Trophoblast cell (in vitro differentiated cells and primary cell): ENCODE data around the gene AP1G2.
A peak's percentile ranks its signal among the peaks of the same experiment; 100 is the strongest.

Source experiments
- DNase-seq, 2 donors: peaks; one replicate each; pipeline ENCODE4 v3.0.0-alpha.2; 2016
- H2AFZ ChIP-seq: 2 replicates; pipeline ENCODE4 v1.6.1; 2013; ENCODE audit warnings: low read length, moderate library complexity, mild to moderate bottlenecking; ENCODE audit not compliant: insufficient read depth, poor library complexity
- H2AK5ac ChIP-seq: 2 replicates; pipeline ENCODE4 v1.6.1; 2013; ENCODE audit warnings: mild to moderate bottlenecking, low read length
- H2BK120ac ChIP-seq: 2 replicates; pipeline ENCODE4 v1.6.1; 2013; ENCODE audit warnings: low read length, mild to moderate bottlenecking, moderate library complexity; ENCODE audit not compliant: insufficient read depth, poor library complexity
- H2BK12ac ChIP-seq: 2 replicates; pipeline ENCODE4 v1.6.1; 2013; ENCODE audit warnings: mild to moderate bottlenecking, low read length, moderate library complexity
- H2BK5ac ChIP-seq: 2 replicates; pipeline ENCODE4 v1.6.1; 2013; ENCODE audit warnings: low read length, low read depth, moderate library complexity, mild to moderate bottlenecking; ENCODE audit not compliant: poor library complexity
- H3K14ac ChIP-seq: 2 replicates; pipeline ENCODE4 v1.6.1; 2013; ENCODE audit warnings: mild to moderate bottlenecking, low read length
- H3K18ac ChIP-seq: 2 replicates; pipeline ENCODE4 v1.6.1; 2013; ENCODE audit warnings: mild to moderate bottlenecking, low read length
- H3K23ac ChIP-seq: 2 replicates; pipeline ENCODE4 v1.6.1; 2013; ENCODE audit warnings: low read length
- H3K27ac ChIP-seq: 2 replicates; pipeline ENCODE4 v1.5.1; 2013; ENCODE audit warnings: low read depth, mild to moderate bottlenecking, inconsistent platforms, low read length, moderate library complexity
- H3K27me3 ChIP-seq: 2 replicates; pipeline ENCODE4 v1.6.1; 2013; ENCODE audit warnings: inconsistent platforms, mild to moderate bottlenecking, low read length, moderate library complexity; ENCODE audit not compliant: insufficient read depth
- H3K36me3 ChIP-seq, 2 experiments: 1 replicate in 1 of 2; 2 replicates in 1 of 2; pipeline ENCODE4 v1.6.1; 2013; ENCODE audit warnings: low read length in 2 of 2, mild to moderate bottlenecking in 2 of 2, moderate library complexity in 1 of 2; ENCODE audit not compliant: insufficient read depth in 2 of 2, control insufficient read depth in 1 of 2
- H3K4ac ChIP-seq: 2 replicates; pipeline ENCODE4 v1.6.1; 2013; ENCODE audit warnings: low read depth, mild to moderate bottlenecking, low read length, moderate library complexity
- H3K4me1 ChIP-seq, 2 experiments: 1 replicate in 1 of 2; 2 replicates in 1 of 2; pipeline ENCODE4 v1.6.1; 2013; ENCODE audit warnings: low read length in 2 of 2, mild to moderate bottlenecking in 2 of 2, moderate library complexity in 1 of 2; ENCODE audit not compliant: insufficient read depth in 2 of 2, control insufficient read depth in 1 of 2
- H3K4me2 ChIP-seq: 2 replicates; pipeline ENCODE4 v1.6.1; 2013; ENCODE audit warnings: inconsistent platforms, mild to moderate bottlenecking, low read length, moderate library complexity
- H3K4me3 ChIP-seq: 2 replicates; pipeline ENCODE4 v1.5.1; 2013; ENCODE audit warnings: mild to moderate bottlenecking, low read depth, low read length, inconsistent platforms
- H3K79me1 ChIP-seq: one replicate; pipeline ENCODE4 v1.6.1; 2013; ENCODE audit warnings: low read length
- H3K79me2 ChIP-seq: 2 replicates; pipeline ENCODE4 v1.6.1; 2013; ENCODE audit warnings: low read length, mild to moderate bottlenecking; ENCODE audit not compliant: control insufficient read depth, insufficient read depth, poor library complexity
- H3K9ac ChIP-seq: 2 replicates; pipeline ENCODE4 v1.6.1; 2013; ENCODE audit warnings: mild to moderate bottlenecking, low read length
- H3K9me3 ChIP-seq: 2 replicates; pipeline ENCODE4 v1.6.1; 2013; ENCODE audit warnings: low read depth, mild to moderate bottlenecking, control low read depth, inconsistent platforms, low read length; ENCODE audit not compliant: insufficient read depth
- H4K12ac ChIP-seq: 2 replicates; pipeline ENCODE4 v1.6.1; 2013; ENCODE audit warnings: low read depth, mild to moderate bottlenecking, low read length, moderate library complexity
- H4K8ac ChIP-seq: 2 replicates; pipeline ENCODE4 v1.6.1; 2013; ENCODE audit warnings: low read depth, mild to moderate bottlenecking, low read length, moderate library complexity
- H4K91ac ChIP-seq: one replicate; pipeline ENCODE4 v1.6.1; 2013; ENCODE audit warnings: low read depth, mild to moderate bottlenecking, low read length, moderate library complexity
- WGBS: extraction: QIAGEN DNeasy Blood & Tissue Kit; methylation state at CpG from one replicate; pipeline ENCODE4 v1.1.7; 2013; ENCODE audit warnings: missing lambda C conversion rate; ENCODE audit not compliant: insufficient read length, insufficient coverage; ENCODE audit errors: extremely low coverage; 5-methylcytosine and 5-hydroxymethylcytosine counted together

AP1G2 gene

GRCh38 chr14:23568021-23568599 is 519 bp upstream of the AP1G2 start:
- Histone ChIP-seq H3K79me1 (peaks cover 7% of the 10 kb centered on the region), H3K4ac (peak overlapping the region; percentile 25), H4K8ac (peak overlapping the region; percentile 83), H4K12ac (no peak overlapping the region), H4K91ac (peak overlapping the region; percentile 41), H2BK5ac (no peak overlapping the region), H3K18ac (no peak overlapping the region), H3K4me3 (no peak overlapping the region), H2AK5ac (peak overlapping the region; percentile 36), H3K4me1 (peaks cover 5 to 11% of the 10 kb centered on the region in 2 experiments), H2BK12ac (peak overlapping the region; percentile 48), H2BK120ac (no peak overlapping the region), H2AFZ (no peak overlapping the region), H3K23ac (no peak overlapping the region), H3K4me2 (peak overlapping the region; percentile 98), H3K27ac (no peak overlapping the region), H3K36me3 (peaks cover 31 to 32% of the 10 kb centered on the region in 2 experiments), H3K9me3 (peaks cover 4% of the 10 kb centered on the region), H3K9ac (no peak overlapping the region), H3K14ac (no peak overlapping the region), H3K79me2 (peaks cover 5% of the 10 kb centered on the region), H3K27me3 (no peaks in the 10 kb centered on the region)
- DNase-seq, result no peak
- WGBS, result no CpG with 5 or more reads among the region's 2 CpGs

- Histone ChIP-seq H3K4me1 (peaks cover 5 to 11% of the 10 kb centered on the region in 2 experiments), H3K14ac (peak overlapping the region; percentile 91), H2BK5ac (peak overlapping the region; percentile 18), H3K4ac (peak overlapping the region; percentile 54), H2AK5ac (peak overlapping the region; percentile 55), H3K27ac (no peak overlapping the region), H3K4me2 (peak overlapping the region; percentile 98), H3K4me3 (peak overlapping the region; percentile 81), H3K9me3 (peaks cover 7% of the 10 kb centered on the region), H3K36me3 (peaks cover 39 to 40% of the 10 kb centered on the region in 2 experiments), H3K79me1 (peaks cover 7% of the 10 kb centered on the region), H3K9ac (peak overlapping the region; percentile 85), H2BK120ac (peak overlapping the region; percentile 24), H3K27me3 (no peaks in the 10 kb centered on the region), H4K8ac (peak overlapping the region; percentile 83), H3K23ac (no peak overlapping the region), H2AFZ (peak overlapping the region; percentile 68), H3K79me2 (peaks cover 5% of the 10 kb centered on the region), H4K91ac (peak overlapping the region; percentile 58), H2BK12ac (no peak overlapping the region), H3K18ac (peak overlapping the region; percentile 63), H4K12ac (peak overlapping the region; percentile 87)
- no peak for DNase-seq
- no CpG with 5 or more reads among the region's 5 CpGs for whole genome bisulfite sequencing
These were observed 809 bp downstream of the AP1G2 start for GRCh38 chr14:23566778-23567185.

GRCh38 chr14:23566112-23566777 is 1.3 kb downstream of the AP1G2 start:
- no CpG with 5 or more reads among the region's 10 CpGs for WGBS

GRCh38 chr14:23565626-23566025 is 2.0 kb downstream of the AP1G2 start:
- no peak overlapping the region for H3K4me2 ChIP-seq
- H3K4me1 ChIP-seq, result peaks cover 5 to 11% of the 10 kb centered on the region in 2 experiments
- H2AFZ ChIP-seq, result no peak overlapping the region
- H4K12ac ChIP-seq, result no peak overlapping the region
- H3K79me1 ChIP-seq, result peaks cover 7% of the 10 kb centered on the region
- WGBS, result no CpG with 5 or more reads among the region's 11 CpGs
- H3K9me3 ChIP-seq, result peaks cover 7% of the 10 kb centered on the region
- H3K79me2 ChIP-seq, result peaks cover 5% of the 10 kb centered on the region
- no peak overlapping the region for H2BK5ac ChIP-seq
- H3K9ac ChIP-seq, result no peak overlapping the region
- H4K8ac ChIP-seq, result no peak overlapping the region
- no peak overlapping the region for H3K4me3 ChIP-seq
- no peaks in the 10 kb centered on the region for H3K27me3 ChIP-seq
- no peak overlapping the region for H3K14ac ChIP-seq
- H3K18ac ChIP-seq, result no peak overlapping the region
- H3K4ac ChIP-seq, result no peak overlapping the region
- peaks cover 48 to 50% of the 10 kb centered on the region in 2 experiments for H3K36me3 ChIP-seq
- no peak overlapping the region for H3K27ac ChIP-seq
- no peak overlapping the region for H2AK5ac ChIP-seq
- no peak overlapping the region for H3K23ac ChIP-seq
- no peak overlapping the region for H4K91ac ChIP-seq
- H2BK120ac ChIP-seq, result no peak overlapping the region
- DNase-seq, result no peak
- no peak overlapping the region for H2BK12ac ChIP-seq

More at GRCh38 chr14:23566112-23566777, 1.3 kb downstream of the AP1G2 start:
- Histone ChIP-seq H3K9me3 (peaks cover 7% of the 10 kb centered on the region), H3K4ac (no peak overlapping the region), H3K4me2 (peak overlapping the region; percentile 98), H4K12ac (no peak overlapping the region), H3K23ac (no peak overlapping the region), H2AK5ac (no peak overlapping the region), H2BK5ac (no peak overlapping the region), H3K36me3 (peaks cover 44 to 45% of the 10 kb centered on the region in 2 experiments), H4K8ac (no peak overlapping the region), H2BK12ac (no peak overlapping the region), H3K79me1 (peaks cover 7% of the 10 kb centered on the region), H3K18ac (no peak overlapping the region), H3K4me3 (no peak overlapping the region), H2BK120ac (no peak overlapping the region), H3K27me3 (no peaks in the 10 kb centered on the region), H3K14ac (no peak overlapping the region), H3K27ac (no peak overlapping the region), H4K91ac (no peak overlapping the region), H3K9ac (no peak overlapping the region), H3K4me1 (peaks cover 5 to 11% of the 10 kb centered on the region in 2 experiments), H2AFZ (no peak overlapping the region), H3K79me2 (peaks cover 5% of the 10 kb centered on the region)
- DNase-seq, result no peak
